IMR-90 (cell line): ENCODE measurements around the gene PCID2.

Experiments
- BHLHE40 ChIP-seq: fragments of 150-350 bp; IDR thresholded peaks from 2 replicates; pipeline ENCODE4 v1.6.1; 2016; ENCODE audit warnings: mild to moderate bottlenecking, low read depth, low read length
- CEBPB ChIP-seq: IDR thresholded peaks from 2 replicates; pipeline ENCODE4 v1.6.1; 2012; ENCODE audit warnings: low read depth, low read length, improper control_type of control experiment
- CTCF ChIP-seq: conservative IDR thresholded peaks from 2 replicates; pipeline ENCODE4 v1.5.1; 2012; ENCODE audit warnings: mild to moderate bottlenecking, low read depth, low read length, improper control_type of control experiment
- ELK1 ChIP-seq: fragments of 150-350 bp; IDR thresholded peaks from 2 replicates; pipeline ENCODE4 v1.6.1; 2016; ENCODE audit warnings: low read depth, mild to moderate bottlenecking, low read length, moderate library complexity, borderline replicate concordance
- MAFK ChIP-seq: IDR thresholded peaks from 2 replicates; pipeline ENCODE4 v1.6.1; 2012; ENCODE audit warnings: low read depth, low read length, improper control_type of control experiment
- MXI1 ChIP-seq: IDR thresholded peaks from 2 replicates; pipeline ENCODE4 v1.6.1; 2012; ENCODE audit warnings: low read depth, mild to moderate bottlenecking, low read length, moderate library complexity, borderline replicate concordance
- POLR2A ChIP-seq: IDR thresholded peaks from 2 replicates; pipeline ENCODE4 v1.6.1; 2012; ENCODE audit warnings: mild to moderate bottlenecking, low read depth, low read length
- RAD21 ChIP-seq: IDR thresholded peaks from 2 replicates; pipeline ENCODE4 v1.6.1; 2012; ENCODE audit warnings: low read length, improper control_type of control experiment
- RCOR1 ChIP-seq: IDR thresholded peaks from 2 replicates; pipeline ENCODE4 v1.6.1; 2012; ENCODE audit warnings: mild to moderate bottlenecking, low read length, improper control_type of control experiment; ENCODE audit not compliant: insufficient replicate concordance
- RFX5 ChIP-seq: IDR thresholded peaks from 2 replicates; pipeline ENCODE4 v1.8.0; 2012; ENCODE audit warnings: low read depth, mild to moderate bottlenecking, low read length, moderate library complexity
- SMC3 ChIP-seq: fragments of 150-350 bp; IDR thresholded peaks from 2 replicates; pipeline ENCODE4 v1.6.1; 2016; ENCODE audit warnings: low read depth, mild to moderate bottlenecking, antibody characterized with exemption, low read length, moderate library complexity
- USF2 ChIP-seq: fragments of 150-350 bp; IDR thresholded peaks from 2 replicates; pipeline ENCODE4 v1.6.1; 2017; ENCODE audit warnings: mild to moderate bottlenecking, antibody characterized with exemption, low read length, low read depth

GRCh38 chr13:113192279-113192678 is 16.2 kb downstream of the PCID2 start:
- TF ChIP-seq CEBPB (no peak), RFX5 (no peak), CTCF (no peak), MAFK (no peak), POLR2A (no peak), RCOR1 (no peak), MXI1 (no peak), ELK1 (no peak), RAD21 (no peak), USF2 (no peak), BHLHE40 (no peak), SMC3 (no peak)
